ENCODE results near the gene FLNB.

- TF ChIP-seq CTCF (IDR thresholded peaks at IDR 0.05), result no peak
- TF ChIP-seq POLR2AphosphoS5 (IDR thresholded peaks at IDR 0.05; ENCODE audit: low read depth, low read length), result no peak
- TF ChIP-seq, protein P1, sequence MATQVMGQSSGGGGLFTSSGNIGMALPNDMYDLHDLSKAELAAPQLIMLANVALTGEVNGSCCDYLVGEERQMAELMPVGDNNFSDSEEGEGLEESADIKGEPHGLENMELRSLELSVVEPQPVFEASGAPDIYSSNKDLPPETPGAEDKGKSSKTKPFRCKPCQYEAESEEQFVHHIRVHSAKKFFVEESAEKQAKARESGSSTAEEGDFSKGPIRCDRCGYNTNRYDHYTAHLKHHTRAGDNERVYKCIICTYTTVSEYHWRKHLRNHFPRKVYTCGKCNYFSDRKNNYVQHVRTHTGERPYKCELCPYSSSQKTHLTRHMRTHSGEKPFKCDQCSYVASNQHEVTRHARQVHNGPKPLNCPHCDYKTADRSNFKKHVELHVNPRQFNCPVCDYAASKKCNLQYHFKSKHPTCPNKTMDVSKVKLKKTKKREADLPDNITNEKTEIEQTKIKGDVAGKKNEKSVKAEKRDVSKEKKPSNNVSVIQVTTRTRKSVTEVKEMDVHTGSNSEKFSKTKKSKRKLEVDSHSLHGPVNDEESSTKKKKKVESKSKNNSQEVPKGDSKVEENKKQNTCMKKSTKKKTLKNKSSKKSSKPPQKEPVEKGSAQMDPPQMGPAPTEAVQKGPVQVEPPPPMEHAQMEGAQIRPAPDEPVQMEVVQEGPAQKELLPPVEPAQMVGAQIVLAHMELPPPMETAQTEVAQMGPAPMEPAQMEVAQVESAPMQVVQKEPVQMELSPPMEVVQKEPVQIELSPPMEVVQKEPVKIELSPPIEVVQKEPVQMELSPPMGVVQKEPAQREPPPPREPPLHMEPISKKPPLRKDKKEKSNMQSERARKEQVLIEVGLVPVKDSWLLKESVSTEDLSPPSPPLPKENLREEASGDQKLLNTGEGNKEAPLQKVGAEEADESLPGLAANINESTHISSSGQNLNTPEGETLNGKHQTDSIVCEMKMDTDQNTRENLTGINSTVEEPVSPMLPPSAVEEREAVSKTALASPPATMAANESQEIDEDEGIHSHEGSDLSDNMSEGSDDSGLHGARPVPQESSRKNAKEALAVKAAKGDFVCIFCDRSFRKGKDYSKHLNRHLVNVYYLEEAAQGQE (IDR thresholded peaks at IDR 0.05; ENCODE audit: insufficient read depth in 1 of 2, low read depth in 2 of 2, low read length in 1 of 2), result no peak
- no peak for TF ChIP-seq TCF7L2 (IDR thresholded peaks at IDR 0.05; ENCODE audit: low read depth, low read length)
- no peak for TF ChIP-seq SIN3A (IDR thresholded peaks at IDR 0.05; ENCODE audit: borderline replicate concordance, insufficient read depth, low read depth, low read length)
These were observed 182.7 kb downstream of the FLNB start for GRCh38 chr3:58190882-58191281.

All from Panc1 (cell line).